ENCODE data around the gene DPH1.
A peak's percentile ranks its signal among the peaks of the same experiment; 100 is the strongest.

DPH1 gene

DNA sequence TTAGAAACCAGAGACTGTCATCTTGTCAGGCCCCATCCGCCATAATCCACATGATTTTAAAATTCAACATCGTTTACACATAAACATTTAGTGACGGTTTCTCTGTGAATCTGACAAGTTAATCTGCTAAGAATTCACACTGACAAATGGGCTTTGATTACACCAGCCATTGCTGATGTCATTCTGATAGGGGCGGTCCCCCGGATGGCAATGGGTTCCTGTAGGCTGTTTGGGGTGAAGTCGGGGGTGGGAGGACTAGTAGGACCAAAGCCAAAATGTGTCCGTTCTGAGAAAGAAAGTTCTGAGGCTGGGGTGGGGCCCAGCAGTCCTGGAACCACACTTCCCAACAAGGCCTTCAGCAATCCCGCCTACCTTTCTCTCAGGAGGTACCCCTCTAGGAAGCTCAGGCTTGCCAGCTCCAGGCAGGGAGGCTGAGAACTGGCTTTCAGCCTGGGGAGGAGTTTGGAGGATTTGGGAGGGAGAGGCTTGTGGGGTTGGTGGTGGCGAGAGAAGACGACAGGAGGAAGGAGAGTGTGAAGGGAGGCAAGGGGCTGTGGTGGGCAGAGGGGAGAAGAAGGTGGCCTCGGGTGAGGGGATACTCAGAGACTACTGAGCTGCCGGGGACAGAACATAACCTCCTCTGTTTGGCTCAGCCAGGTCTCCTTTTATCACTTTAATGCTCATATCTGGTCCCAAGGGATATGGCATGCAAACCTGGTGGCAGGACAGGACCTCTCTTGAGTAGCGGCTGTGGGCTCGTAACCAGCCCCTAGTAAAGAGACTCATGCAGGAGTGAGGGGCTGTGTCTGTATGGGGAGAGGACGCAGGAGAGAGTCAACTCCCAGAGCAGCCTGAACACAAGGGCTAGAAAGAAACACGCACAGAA is 33.6 kb downstream of the DPH1 start:
- Histone ChIP-seq H3K79me2 (no peaks in the 10 kb centered on the region), H3K9ac (no peak overlapping the region), H3K4me2 (ENCODE audit: low read length) (no peak overlapping the region), H3K4me1 (no peaks in the 10 kb centered on the region), H2AFZ (no peak overlapping the region), H3K27ac (peak overlapping the region; percentile 6), H3K36me3 (ENCODE audit: control insufficient read depth, insufficient read depth, low read length) (no peaks in the 10 kb centered on the region), H3K27me3 (ENCODE audit: control insufficient read depth, insufficient read depth, low read length) (no peaks in the 10 kb centered on the region), H3K4me3 (ENCODE audit: low read depth, low read length) (no peak overlapping the region), H3K9me3 (ENCODE audit: control insufficient read depth, low read length) (no peaks in the 10 kb centered on the region)
- TF ChIP-seq, protein P1, sequence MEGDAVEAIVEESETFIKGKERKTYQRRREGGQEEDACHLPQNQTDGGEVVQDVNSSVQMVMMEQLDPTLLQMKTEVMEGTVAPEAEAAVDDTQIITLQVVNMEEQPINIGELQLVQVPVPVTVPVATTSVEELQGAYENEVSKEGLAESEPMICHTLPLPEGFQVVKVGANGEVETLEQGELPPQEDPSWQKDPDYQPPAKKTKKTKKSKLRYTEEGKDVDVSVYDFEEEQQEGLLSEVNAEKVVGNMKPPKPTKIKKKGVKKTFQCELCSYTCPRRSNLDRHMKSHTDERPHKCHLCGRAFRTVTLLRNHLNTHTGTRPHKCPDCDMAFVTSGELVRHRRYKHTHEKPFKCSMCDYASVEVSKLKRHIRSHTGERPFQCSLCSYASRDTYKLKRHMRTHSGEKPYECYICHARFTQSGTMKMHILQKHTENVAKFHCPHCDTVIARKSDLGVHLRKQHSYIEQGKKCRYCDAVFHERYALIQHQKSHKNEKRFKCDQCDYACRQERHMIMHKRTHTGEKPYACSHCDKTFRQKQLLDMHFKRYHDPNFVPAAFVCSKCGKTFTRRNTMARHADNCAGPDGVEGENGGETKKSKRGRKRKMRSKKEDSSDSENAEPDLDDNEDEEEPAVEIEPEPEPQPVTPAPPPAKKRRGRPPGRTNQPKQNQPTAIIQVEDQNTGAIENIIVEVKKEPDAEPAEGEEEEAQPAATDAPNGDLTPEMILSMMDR (IDR thresholded peaks at IDR 0.05), result no peak

DNA sequence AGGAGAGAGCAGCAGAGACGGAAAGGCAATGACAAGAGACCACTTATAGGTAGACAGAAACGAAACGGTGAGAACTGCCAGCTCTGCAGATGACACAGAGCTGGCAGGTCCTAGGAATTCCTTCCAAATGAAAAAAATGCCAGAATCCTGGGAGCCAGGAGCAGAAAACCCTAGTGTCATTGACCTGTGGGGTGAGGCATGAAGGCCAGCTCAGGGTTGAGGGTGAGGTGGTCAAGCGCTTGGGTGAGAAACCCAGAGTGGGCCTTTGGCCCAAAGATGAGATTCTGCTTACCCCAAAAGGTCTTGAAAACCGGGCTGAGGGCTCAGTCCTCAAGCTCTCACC is 34.2 kb downstream of the DPH1 start:
- H3K4me1 ChIP-seq, result no peaks in the 10 kb centered on the region
- no peak overlapping the region for H3K4me3 ChIP-seq (ENCODE audit: low read depth, low read length)
- H3K27ac ChIP-seq, result no peak overlapping the region
- H3K79me2 ChIP-seq, result no peaks in the 10 kb centered on the region
- no peak overlapping the region for H3K4me2 ChIP-seq (ENCODE audit: low read length)
- no peaks in the 10 kb centered on the region for H3K27me3 ChIP-seq (ENCODE audit: control insufficient read depth, insufficient read depth, low read length)
- no peaks in the 10 kb centered on the region for H3K36me3 ChIP-seq (ENCODE audit: control insufficient read depth, insufficient read depth, low read length)
- TF ChIP-seq, protein P1 (IDR thresholded peaks at IDR 0.05), result no peak
- no peak overlapping the region for H3K9ac ChIP-seq
- H2AFZ ChIP-seq, result no peak overlapping the region
- no peaks in the 10 kb centered on the region for H3K9me3 ChIP-seq (ENCODE audit: control insufficient read depth, low read length)

GRCh38 chr17:2064520-2064971 is 34.6 kb downstream of the DPH1 start:
- H3K9me3 ChIP-seq (ENCODE audit: control insufficient read depth, low read length), result no peaks in the 10 kb centered on the region
- H3K27me3 ChIP-seq (ENCODE audit: control insufficient read depth, insufficient read depth, low read length), result no peaks in the 10 kb centered on the region
- no peaks in the 10 kb centered on the region for H3K36me3 ChIP-seq (ENCODE audit: control insufficient read depth, insufficient read depth, low read length)
- H3K27ac ChIP-seq, result peak overlapping the region; percentile 37
- H3K79me2 ChIP-seq, result no peaks in the 10 kb centered on the region
- no peak overlapping the region for H3K9ac ChIP-seq
- no peak overlapping the region for H2AFZ ChIP-seq
- no peak overlapping the region for H3K4me3 ChIP-seq (ENCODE audit: low read depth, low read length)
- TF ChIP-seq, protein P1 (IDR thresholded peaks at IDR 0.05), result no peak
- no peaks in the 10 kb centered on the region for H3K4me1 ChIP-seq
- no peak overlapping the region for H3K4me2 ChIP-seq (ENCODE audit: low read length)

DNA sequence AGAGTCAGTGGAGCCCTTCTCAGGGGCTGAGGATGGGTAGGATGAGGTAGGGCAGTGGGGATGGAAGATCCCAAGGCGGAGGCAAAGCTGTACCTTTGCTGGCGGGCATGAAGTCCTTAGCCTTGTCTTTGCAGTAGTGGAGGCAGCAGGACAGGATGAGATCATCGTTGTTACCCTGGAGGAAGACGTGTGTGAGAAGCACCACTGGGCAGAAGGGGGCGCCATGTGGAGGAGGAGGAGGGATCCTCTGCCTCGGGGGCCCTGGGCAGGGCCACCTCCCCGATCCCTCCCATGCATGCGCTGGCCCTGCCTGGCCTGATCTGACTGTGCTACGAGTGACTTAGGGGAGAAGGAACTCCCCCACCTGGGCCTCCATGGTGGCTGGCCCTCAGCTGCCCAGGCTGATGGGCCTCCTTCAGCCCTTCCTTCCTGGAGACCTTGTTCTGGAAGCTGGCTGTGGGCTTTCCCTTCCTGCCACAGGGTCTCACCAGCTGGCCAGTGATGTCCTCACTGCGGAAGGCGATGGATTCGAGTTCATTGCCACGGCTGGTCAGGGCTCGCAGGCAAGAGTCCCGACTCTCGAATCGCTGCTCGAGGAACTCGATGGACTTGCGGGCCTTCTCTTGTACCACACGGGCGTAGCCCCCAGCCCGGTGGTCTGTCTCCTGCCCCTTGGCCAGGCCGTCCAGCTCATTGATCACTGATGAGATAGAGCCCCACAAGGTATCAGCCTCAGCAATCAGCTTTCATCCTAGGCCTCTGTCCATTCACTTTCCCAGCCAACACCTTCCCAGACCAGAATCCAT is 35.2 kb downstream of the DPH1 start:
- Histone ChIP-seq H2AFZ (no peak overlapping the region), H3K9me3 (ENCODE audit: control insufficient read depth, low read length) (no peaks in the 10 kb centered on the region), H3K79me2 (no peaks in the 10 kb centered on the region), H3K4me1 (no peaks in the 10 kb centered on the region), H3K36me3 (ENCODE audit: control insufficient read depth, insufficient read depth, low read length) (no peaks in the 10 kb centered on the region), H3K9ac (no peak overlapping the region), H3K4me2 (ENCODE audit: low read length) (no peak overlapping the region), H3K27me3 (ENCODE audit: control insufficient read depth, insufficient read depth, low read length) (no peaks in the 10 kb centered on the region), H3K4me3 (ENCODE audit: low read depth, low read length) (no peak overlapping the region), H3K27ac (peak overlapping the region; percentile 37)
- TF ChIP-seq, protein P1 (IDR thresholded peaks at IDR 0.05), result peak; percentile 13

Data from parathyroid adenoma (tissue), 2 donors.